ENCODE results near the gene ADGB. TPM values are rescaled to one million over a fixed set of nuclear protein-coding genes. Genes with fewer than 3 reads are reported as not detected.

Gene ADGB
- not detected for total RNA-seq

GRCh38 chr6:146598772-146599405 lies at the start of gene ADGB:
Gene ADGB, plus strand, starts transcription at chr6:146598972. Its CDS starts 69 bp downstream, at chr6:146599041.

Small RNA genes lying within 50 kb of the gene (small RNA-seq; reads per million reads assigned to genes)
- gene RNU6-906P: 0.04 to 0.06 reads per million in 2 donors

Other genes starting within 250 kb of the ADGB start
- gene RAB32, start 55.1 kb upstream of the ADGB start, total RNA-seq: 100 to 1,000 TPM; 245 to 325 TPM

Data from melanocyte of skin (primary cell).